Ascending aorta (tissue), 2 donors: ENCODE results near the gene DNAJB8. TPM values are rescaled to one million over a fixed set of nuclear protein-coding genes. Genes with fewer than 3 reads are reported as not detected.

Experiments
- DNase-seq, 2 donors: peaks; one replicate each; pipeline ENCODE4 v3.0.0-alpha.2; 2019; ENCODE audit warnings: low spot score in 2 of 2
- H3K27ac ChIP-seq, 2 donors: fragments of 200-600 bp; sonication (generic); one replicate each; pipeline ENCODE4 v1.5.1; 2016 to 2017; ENCODE audit warnings: mild to moderate bottlenecking in 1 of 2
- H3K27me3 ChIP-seq: fragments of 200-600 bp; sonication (generic); one replicate; pipeline ENCODE4 v1.5.1; 2017
- H3K36me3 ChIP-seq, 2 donors: fragments of 200-600 bp; sonication (generic); one replicate each; pipeline ENCODE4 v1.5.1; 2016
- H3K4me1 ChIP-seq, 2 donors: fragments of 200-600 bp; sonication (generic); one replicate each; pipeline ENCODE4 v1.5.1; 2016 to 2017; ENCODE audit warnings: mild to moderate bottlenecking in 1 of 2
- H3K4me3 ChIP-seq, 2 donors: fragments of 200-600 bp; sonication (generic); one replicate each; pipeline ENCODE4 v1.5.1; 2016 to 2017; ENCODE audit warnings: mild to moderate bottlenecking in 1 of 2
- H3K9me3 ChIP-seq, 2 donors: fragments of 200-600 bp; sonication (generic); one replicate each; pipeline ENCODE4 v1.5.1; 2016
- intact Hi-C: fragments of 100-400 bp; cut with DNase I; formaldehyde crosslinking; loops from one replicate; pipeline ENCODE4 v1.15.1; 2023
- total RNA-seq: library from RNA; depleted of rRNA; stranded (reverse); fragments of >200 nt; gene quantifications from one replicate; pipeline ENCODE4 v1.1.0, GENCODE V29; 2016
- TF ChIP-seq, protein P1 (sequence below), 3 experiments: fragments of 200-600 bp in 2 of 3; fragments of 450-650 bp in 1 of 3; sonication (generic) in 2 of 3; IDR thresholded peaks; one replicate each; pipeline ENCODE4 v1.5.1; 2016 to 2019; ENCODE audit warnings: antibody characterized with exemption in 3 of 3, mild to moderate bottlenecking in 1 of 3, moderate library complexity in 1 of 3

The DNAJB8 gene
- total RNA-seq, 1 donor from 2014 or later: not detected

DNA sequence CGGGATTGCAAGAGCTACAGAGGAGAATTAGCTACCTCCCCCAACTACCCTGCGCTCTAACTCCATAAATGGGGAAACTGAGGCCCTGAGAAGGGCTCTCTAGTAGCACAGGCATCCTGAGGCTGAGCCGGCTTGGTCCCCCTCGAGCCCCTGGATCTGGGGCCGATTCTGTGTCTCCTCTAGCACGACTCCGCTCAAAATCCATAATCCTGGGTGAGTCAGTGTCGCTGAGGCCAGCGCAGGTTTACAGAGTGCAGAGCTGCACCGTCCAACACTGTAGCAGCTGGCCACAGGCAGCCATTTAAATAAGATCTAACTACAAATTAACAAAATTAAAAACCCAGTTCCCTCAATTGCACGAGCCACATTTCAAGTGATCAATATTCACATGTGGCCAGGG lies 15.5 kb upstream of the DNAJB8 start:
- Histone ChIP-seq H3K9me3 (no peaks in the 10 kb centered on the region), H3K4me3 (no peak overlapping the region), H3K27me3 (peaks cover 30% of the 10 kb centered on the region), H3K36me3 (no peaks in the 10 kb centered on the region), H3K4me1 (peaks cover 0 to 7% of the 10 kb centered on the region in 2 donors), H3K27ac (no peak overlapping the region)
- intact Hi-C loops: no loop called here
- no peak for DNase-seq
- TF ChIP-seq, protein P1, sequence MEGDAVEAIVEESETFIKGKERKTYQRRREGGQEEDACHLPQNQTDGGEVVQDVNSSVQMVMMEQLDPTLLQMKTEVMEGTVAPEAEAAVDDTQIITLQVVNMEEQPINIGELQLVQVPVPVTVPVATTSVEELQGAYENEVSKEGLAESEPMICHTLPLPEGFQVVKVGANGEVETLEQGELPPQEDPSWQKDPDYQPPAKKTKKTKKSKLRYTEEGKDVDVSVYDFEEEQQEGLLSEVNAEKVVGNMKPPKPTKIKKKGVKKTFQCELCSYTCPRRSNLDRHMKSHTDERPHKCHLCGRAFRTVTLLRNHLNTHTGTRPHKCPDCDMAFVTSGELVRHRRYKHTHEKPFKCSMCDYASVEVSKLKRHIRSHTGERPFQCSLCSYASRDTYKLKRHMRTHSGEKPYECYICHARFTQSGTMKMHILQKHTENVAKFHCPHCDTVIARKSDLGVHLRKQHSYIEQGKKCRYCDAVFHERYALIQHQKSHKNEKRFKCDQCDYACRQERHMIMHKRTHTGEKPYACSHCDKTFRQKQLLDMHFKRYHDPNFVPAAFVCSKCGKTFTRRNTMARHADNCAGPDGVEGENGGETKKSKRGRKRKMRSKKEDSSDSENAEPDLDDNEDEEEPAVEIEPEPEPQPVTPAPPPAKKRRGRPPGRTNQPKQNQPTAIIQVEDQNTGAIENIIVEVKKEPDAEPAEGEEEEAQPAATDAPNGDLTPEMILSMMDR (IDR thresholded peaks at IDR 0.05): no peak

DNA sequence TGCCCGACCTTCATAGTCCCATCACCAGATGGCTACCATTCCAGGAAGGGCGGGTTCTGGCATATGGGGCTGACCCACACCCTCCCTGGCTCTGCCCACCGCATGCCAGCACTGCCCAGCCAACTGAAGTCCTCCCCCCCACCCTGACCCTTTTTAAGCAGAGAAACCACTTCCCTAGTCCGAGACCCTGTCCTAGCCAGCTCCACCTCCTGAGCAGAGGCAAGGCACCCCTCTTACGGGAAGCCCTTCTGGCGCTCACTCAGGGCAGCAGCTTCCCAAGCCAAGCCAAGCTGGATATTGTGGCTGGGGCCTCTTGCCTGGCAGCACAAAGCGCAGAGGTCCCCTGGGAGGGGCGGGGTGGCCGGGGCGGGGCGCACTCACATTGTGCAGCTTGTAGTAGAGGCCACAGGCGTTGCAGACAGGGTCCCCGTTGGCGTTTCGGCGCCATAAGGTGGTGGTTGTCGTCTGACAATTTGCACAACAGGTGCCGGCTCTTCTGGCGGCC lies 14.8 kb upstream of the DNAJB8 start:
- TF ChIP-seq, protein P1 (IDR thresholded peaks at IDR 0.05): no peak
- H3K36me3 ChIP-seq: no peaks in the 10 kb centered on the region
- no peak overlapping the region for H3K27ac ChIP-seq
- peaks cover 0 to 1% of the 10 kb centered on the region in 2 donors for H3K4me1 ChIP-seq
- no peak overlapping the region for H3K4me3 ChIP-seq
- DNase-seq: no peak
- peaks cover 30% of the 10 kb centered on the region for H3K27me3 ChIP-seq
- H3K9me3 ChIP-seq: no peaks in the 10 kb centered on the region
- intact Hi-C loops: no loop called here

DNA sequence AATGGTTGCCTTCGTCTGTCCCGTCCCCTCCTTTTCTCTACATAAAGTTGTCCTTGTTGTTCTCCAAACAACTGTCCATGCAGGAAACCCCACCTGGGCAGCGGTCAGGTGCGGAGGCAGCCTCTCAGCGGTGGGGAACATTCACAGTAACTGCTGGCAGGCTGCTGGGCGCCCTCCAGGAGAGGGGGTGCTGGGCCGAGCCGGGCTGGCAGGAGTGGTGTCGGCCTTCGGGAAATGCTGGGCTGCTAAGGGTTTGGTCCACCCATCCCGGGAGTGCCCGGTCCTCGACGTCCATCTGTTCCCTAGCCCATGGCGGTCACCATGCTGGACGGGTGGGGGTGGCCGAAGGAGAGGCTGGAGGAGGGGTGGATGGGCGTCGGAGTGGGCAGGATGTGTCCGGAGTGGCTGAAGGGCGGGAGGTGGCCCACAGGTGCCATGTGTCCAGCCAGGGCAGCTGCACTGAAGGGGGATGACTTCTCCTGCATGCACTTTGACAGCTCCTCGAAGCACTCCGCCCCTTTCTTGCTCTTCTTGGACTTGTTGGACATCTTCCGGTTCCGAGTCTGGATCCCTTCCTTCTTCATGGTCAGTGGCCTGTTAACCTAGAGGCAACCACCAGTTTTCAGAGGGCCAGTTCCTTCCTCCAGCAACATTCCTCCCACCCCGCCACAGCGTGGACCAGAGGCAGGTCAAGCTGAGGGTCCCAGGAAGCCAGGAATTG lies 14.2 kb upstream of the DNAJB8 start:
- peaks cover 28% of the 10 kb centered on the region for H3K27me3 ChIP-seq
- H3K4me3 ChIP-seq: no peak overlapping the region
- H3K27ac ChIP-seq: no peak overlapping the region
- intact Hi-C loops: no loop called here
- no peaks in the 10 kb centered on the region for H3K36me3 ChIP-seq
- no peaks in the 10 kb centered on the region for H3K4me1 ChIP-seq
- TF ChIP-seq, protein P1 (IDR thresholded peaks at IDR 0.05): no peak
- H3K9me3 ChIP-seq: no peaks in the 10 kb centered on the region
- no peak for DNase-seq

DNA sequence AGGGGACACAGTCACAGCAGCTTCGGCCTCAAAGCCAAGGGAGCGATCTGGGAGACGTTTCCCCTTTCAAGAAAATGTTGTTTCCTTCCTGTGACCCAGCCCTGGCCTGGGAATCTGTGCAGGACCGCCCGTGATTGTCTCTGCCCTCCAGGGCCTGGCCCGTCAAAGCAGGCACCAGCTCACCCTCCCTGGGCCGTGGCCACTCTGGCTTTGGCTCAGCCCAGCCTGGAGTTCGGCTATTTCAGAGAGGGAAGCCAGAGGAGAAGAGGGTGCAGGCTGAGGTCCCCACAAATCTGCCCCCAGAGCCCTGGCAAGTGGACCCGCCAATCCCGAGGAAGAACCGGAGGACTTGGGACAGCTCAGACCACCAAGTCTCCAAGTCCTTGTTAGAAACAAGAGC lies 13.6 kb upstream of the DNAJB8 start:
- intact Hi-C loops: no loop called here
- Histone ChIP-seq H3K27me3 (peaks cover 23% of the 10 kb centered on the region), H3K27ac (no peak overlapping the region), H3K4me1 (no peaks in the 10 kb centered on the region), H3K36me3 (no peaks in the 10 kb centered on the region), H3K4me3 (no peak overlapping the region), H3K9me3 (no peaks in the 10 kb centered on the region)
- TF ChIP-seq, protein P1 (IDR thresholded peaks at IDR 0.05): no peak
- DNase-seq: no peak

DNA sequence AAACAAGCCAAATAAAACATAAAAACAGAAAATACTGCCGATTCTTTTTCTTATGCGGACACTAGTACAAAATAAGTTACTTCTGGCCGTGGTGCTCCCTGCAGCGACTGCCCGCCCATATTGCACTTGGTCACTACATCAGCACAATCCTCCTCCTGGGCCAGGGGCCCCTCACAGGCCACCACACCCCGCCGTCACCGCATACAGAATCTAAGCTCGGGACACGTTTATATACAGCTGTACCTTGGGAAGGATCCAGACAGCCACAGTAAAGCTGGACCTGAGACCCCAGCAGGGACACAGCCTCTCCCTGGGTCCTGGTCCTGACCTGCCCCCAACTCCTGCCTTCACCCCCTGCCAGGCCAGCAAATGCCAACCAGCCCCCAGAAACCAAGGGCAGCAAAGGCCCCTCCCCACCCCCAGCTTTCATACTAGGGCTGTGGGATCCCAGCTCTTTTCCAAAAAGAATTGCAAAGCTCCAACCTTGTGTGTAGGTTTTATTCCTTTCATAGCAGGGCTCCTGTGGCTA lies 12.9 kb upstream of the DNAJB8 start:
- TF ChIP-seq, protein P1 (IDR thresholded peaks at IDR 0.05): no peak
- no peak for DNase-seq
- Histone ChIP-seq H3K4me3 (no peak overlapping the region), H3K27me3 (peaks cover 20% of the 10 kb centered on the region), H3K27ac (no peak overlapping the region), H3K4me1 (no peaks in the 10 kb centered on the region), H3K9me3 (no peaks in the 10 kb centered on the region), H3K36me3 (no peaks in the 10 kb centered on the region)
- intact Hi-C loops: no loop called here
